H54 (cell line): ENCODE results near the gene KIF20B.
A peak's percentile ranks its signal among the peaks of the same experiment; 100 is the strongest.

Experiments used
- DNase-seq: peaks from one replicate; pipeline ENCODE4 v3.0.0; 2011; ENCODE audit warnings: low spot score, mixed read lengths; ENCODE audit not compliant: insufficient read length
- FAIRE-seq: peaks from 3 replicates; lab custom pipeline; 2011; peaks lifted over from hg19 to GRCh38; lab: Jason Lieb, UNC
- POLR2A ChIP-seq: IDR thresholded peaks from 2 replicates; pipeline ENCODE4 v1.6.1; 2011; ENCODE audit warnings: low read depth, mild to moderate bottlenecking, low read length

Gene KIF20B

GRCh38 chr10:89701242-89702120 lies at the start of gene KIF20B:
TSS of gene KIF20B (plus strand) at chr10:89701590. CDS start at chr10:89705295, 3,705 bp downstream.
- TF ChIP-seq POLR2A, result peak; percentile 88
- FAIRE-seq (peak; percentile 99), DNase-seq (peak; percentile 94)

- no peak for TF ChIP-seq POLR2A
- FAIRE-seq, result no peak
These were observed 49.3 kb upstream of the KIF20B start for GRCh38 chr10:89651916-89652573.

GRCh38 chr10:89652806-89653370 lies 48.5 kb upstream of the KIF20B start:
- FAIRE-seq (no peak), DNase-seq (no peak)
- no peak for TF ChIP-seq POLR2A

More at GRCh38 chr10:89651916-89652573, 49.3 kb upstream of the KIF20B start:
- no peak for DNase-seq

- TF ChIP-seq POLR2A, result no peak
- FAIRE-seq (peak; percentile 95), DNase-seq (peak; percentile 45)
These were observed 48.0 kb upstream of the KIF20B start for GRCh38 chr10:89653410-89653869.

- TF ChIP-seq POLR2A, result no peak
- FAIRE-seq (no peak), DNase-seq (no peak)
These were observed 45.7 kb upstream of the KIF20B start for GRCh38 chr10:89655722-89656121.

GRCh38 chr10:89657302-89657701 lies 44.1 kb upstream of the KIF20B start:
- no peak for FAIRE-seq
- DNase-seq, result no peak

GRCh38 chr10:89659143-89660131 lies 42.0 kb upstream of the KIF20B start:
- FAIRE-seq (no peak), DNase-seq (no peak)
- no peak for TF ChIP-seq POLR2A

More at GRCh38 chr10:89657302-89657701, 44.1 kb upstream of the KIF20B start:
- no peak for TF ChIP-seq POLR2A

- TF ChIP-seq POLR2A, result no peak
- FAIRE-seq (no peak), DNase-seq (no peak)
These were observed 38.8 kb upstream of the KIF20B start for GRCh38 chr10:89662596-89662995.

- TF ChIP-seq POLR2A, result no peak
- FAIRE-seq (no peak), DNase-seq (no peak)
These were observed 38.2 kb upstream of the KIF20B start for GRCh38 chr10:89663144-89663543.

GRCh38 chr10:89664203-89664602 lies 37.2 kb upstream of the KIF20B start:
- DNase-seq, result no peak
- TF ChIP-seq POLR2A, result no peak
- no peak for FAIRE-seq

- no peak for DNase-seq
- no peak for FAIRE-seq
- TF ChIP-seq POLR2A, result no peak
These were observed 36.1 kb upstream of the KIF20B start for GRCh38 chr10:89665302-89665701.

GRCh38 chr10:89666138-89666537 lies 35.3 kb upstream of the KIF20B start:
- no peak for TF ChIP-seq POLR2A
- FAIRE-seq, result no peak
- DNase-seq, result no peak
